Neural cell (in vitro differentiated cells): ENCODE results near the gene SETD2. TPM values are rescaled to one million over a fixed set of nuclear protein-coding genes. Genes with fewer than 3 reads are reported as not detected.

Source experiments
- H2AFZ ChIP-seq: fragments of 200-600, 300-800 bp; sonication (generic), shearing (Covaris generic); 2 replicates; pipeline ENCODE4 v1.6.0; 2014; ENCODE audit warnings: low read depth, mild to moderate bottlenecking, antibody characterized with exemption, low read length, moderate library complexity
- H3F3A ChIP-seq: fragments of 200-600 bp; shearing (Covaris generic); 2 replicates; pipeline ENCODE4 v1.6.1; 2016; ENCODE audit warnings: mild to moderate bottlenecking, moderate library complexity, mixed read lengths, antibody characterized with exemption, low read length; ENCODE audit not compliant: insufficient read depth, poor library complexity, severe bottlenecking
- H3K27ac ChIP-seq: fragments of 200-600, 300-800 bp; sonication (generic), shearing (Covaris generic); 2 replicates; pipeline ENCODE4 v1.5.1; 2014; ENCODE audit warnings: mild to moderate bottlenecking, low read length, moderate library complexity
- H3K27me3 ChIP-seq: fragments of 300-800, 200-600 bp; sonication (generic), shearing (Covaris generic); 2 replicates; pipeline ENCODE4 v1.6.0; 2014; ENCODE audit warnings: mild to moderate bottlenecking, low read depth, low read length, moderate library complexity; ENCODE audit not compliant: insufficient read depth
- H3K36me3 ChIP-seq: fragments of 300-800, 200-600 bp; sonication (generic), shearing (Covaris generic); 2 replicates; pipeline ENCODE4 v1.5.1; 2014; ENCODE audit warnings: mild to moderate bottlenecking, antibody characterized with exemption, low read length, moderate library complexity; ENCODE audit not compliant: insufficient read depth
- H3K4me2 ChIP-seq: fragments of 300-800, 200-600 bp; sonication (generic), shearing (Covaris generic); 2 replicates; pipeline ENCODE4 v1.6.0; 2014; ENCODE audit warnings: mild to moderate bottlenecking, low read length
- H3K4me3 ChIP-seq: fragments of 300-800, 200-600 bp; sonication (generic), shearing (Covaris generic); 2 replicates; pipeline ENCODE4 v1.5.1; 2014; ENCODE audit warnings: mild to moderate bottlenecking, low read length, moderate library complexity
- H3K79me2 ChIP-seq: fragments of 200-600 bp; shearing (Covaris generic); replicated peaks from 2 replicates; pipeline ENCODE4 v1.6.0; 2014; ENCODE audit warnings: mild to moderate bottlenecking, low read length, moderate library complexity; ENCODE audit not compliant: insufficient read depth
- H3K9ac ChIP-seq: fragments of 300-800, 200-600 bp; sonication (generic), shearing (Covaris generic); 2 replicates; pipeline ENCODE4 v1.6.1; 2016; ENCODE audit warnings: mild to moderate bottlenecking, low read length, mixed read lengths
- H3K9me2 ChIP-seq: fragments of 200-600 bp; shearing (Covaris generic); 2 replicates; pipeline ENCODE4 v1.6.1; 2016; ENCODE audit warnings: mild to moderate bottlenecking, low read length, mixed read lengths; ENCODE audit not compliant: insufficient read depth
- H3K9me3 ChIP-seq: fragments of 200-600, 300-800 bp; sonication (generic), shearing (Covaris generic); 2 replicates; pipeline ENCODE4 v1.6.1; 2016; ENCODE audit warnings: mild to moderate bottlenecking, mixed run types, low read length, moderate library complexity, mixed read lengths
- H4K20me1 ChIP-seq: fragments of 200-600 bp; shearing (Covaris generic); 2 replicates; pipeline ENCODE4 v1.6.1; 2016; ENCODE audit warnings: mild to moderate bottlenecking, mixed run types; ENCODE audit not compliant: insufficient read depth
- EP300 ChIP-seq: fragments of 450-650 bp; conservative IDR thresholded peaks from 2 replicates; pipeline ENCODE4 v1.6.1; 2014; ENCODE audit warnings: antibody characterized with exemption, mild to moderate bottlenecking, moderate library complexity; ENCODE audit not compliant: poor library complexity, severe bottlenecking
- EZH2 ChIP-seq: fragments of 200-600, 300-800 bp; shearing (Covaris generic), sonication (generic); IDR thresholded peaks from 2 replicates; pipeline ENCODE4 v1.6.1; 2014; ENCODE audit warnings: antibody characterized with exemption, low read length, borderline replicate concordance, mild to moderate bottlenecking; ENCODE audit not compliant: insufficient read depth, poor library complexity, severe bottlenecking
- MXI1 ChIP-seq: fragments of 450-650 bp; conservative IDR thresholded peaks from 2 replicates; pipeline ENCODE4 v1.6.1; 2014; ENCODE audit warnings: antibody characterized with exemption, mild to moderate bottlenecking; ENCODE audit not compliant: poor library complexity, severe bottlenecking
- POLR2AphosphoS5 ChIP-seq: IDR thresholded peaks from 2 replicates; pipeline ENCODE4 v1.6.1; 2012
- RAD21 ChIP-seq: fragments of 450-650 bp; conservative IDR thresholded peaks from 2 replicates; pipeline ENCODE4 v1.6.1; 2014; ENCODE audit warnings: antibody characterized with exemption, mild to moderate bottlenecking, moderate library complexity
- SMC3 ChIP-seq: fragments of 450-650 bp; conservative IDR thresholded peaks from 2 replicates; pipeline ENCODE4 v1.6.1; 2014; ENCODE audit warnings: antibody characterized with exemption, mild to moderate bottlenecking, moderate library complexity; ENCODE audit not compliant: poor library complexity
- TAF1 ChIP-seq: IDR thresholded peaks from 2 replicates; pipeline ENCODE4 v1.6.1; 2012; ENCODE audit warnings: low read depth
- polyA plus RNA-seq: library from polyadenylated mRNA; depleted of rRNA; stranded (reverse); fragments of >200 nt; gene quantifications from 2 replicates; pipeline ENCODE4 v1.2.3, GENCODE V29; 2014
- TF ChIP-seq, protein P1 (sequence below): fragments of 450-650 bp; IDR thresholded peaks from 2 replicates; pipeline ENCODE4 v1.5.1; 2014; ENCODE audit warnings: antibody characterized with exemption, mild to moderate bottlenecking, moderate library complexity; ENCODE audit not compliant: poor library complexity, severe bottlenecking
- TF ChIP-seq, protein P2 (sequence below): IDR thresholded peaks from 2 replicates; pipeline ENCODE4 v1.6.1; 2012; ENCODE audit warnings: borderline replicate concordance

SETD2 gene
- polyA plus RNA-seq, 1 donor from 2014 or later, result 18.4 TPM

DNA sequence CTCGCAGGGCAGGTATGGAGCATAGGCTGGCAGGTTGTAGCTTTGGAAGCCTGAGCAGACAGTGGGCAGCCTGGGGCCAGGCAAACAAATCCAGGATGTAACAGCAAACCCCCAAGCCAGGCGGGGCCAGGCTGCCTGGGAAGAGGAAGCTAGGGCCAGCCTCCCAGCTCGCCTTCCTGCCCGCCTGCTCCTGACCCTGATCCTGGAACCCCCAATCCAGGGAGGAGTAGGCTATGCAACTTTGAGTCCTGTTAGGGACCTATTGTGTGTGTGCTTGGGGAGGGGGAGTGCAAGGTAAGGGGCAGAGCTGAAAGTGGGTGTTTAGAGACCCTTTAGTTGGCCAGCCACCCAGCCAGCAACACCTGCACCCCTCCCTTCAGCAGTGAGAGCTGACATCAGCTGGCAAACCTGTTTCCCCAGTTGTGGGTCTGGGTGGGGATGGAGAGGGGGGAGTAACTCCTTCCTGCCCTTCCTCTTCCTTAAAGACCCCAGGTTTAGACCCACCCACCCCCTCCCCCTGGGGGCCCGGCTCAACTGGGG is 181.9 kb downstream of the SETD2 start:
- no peaks in the 10 kb centered on the region for H3K9me2 ChIP-seq
- no peaks in the 10 kb centered on the region for H3K27me3 ChIP-seq
- H4K20me1 ChIP-seq, result no peaks in the 10 kb centered on the region
- H3K79me2 ChIP-seq, result no peaks in the 10 kb centered on the region
- TF ChIP-seq, protein P1, sequence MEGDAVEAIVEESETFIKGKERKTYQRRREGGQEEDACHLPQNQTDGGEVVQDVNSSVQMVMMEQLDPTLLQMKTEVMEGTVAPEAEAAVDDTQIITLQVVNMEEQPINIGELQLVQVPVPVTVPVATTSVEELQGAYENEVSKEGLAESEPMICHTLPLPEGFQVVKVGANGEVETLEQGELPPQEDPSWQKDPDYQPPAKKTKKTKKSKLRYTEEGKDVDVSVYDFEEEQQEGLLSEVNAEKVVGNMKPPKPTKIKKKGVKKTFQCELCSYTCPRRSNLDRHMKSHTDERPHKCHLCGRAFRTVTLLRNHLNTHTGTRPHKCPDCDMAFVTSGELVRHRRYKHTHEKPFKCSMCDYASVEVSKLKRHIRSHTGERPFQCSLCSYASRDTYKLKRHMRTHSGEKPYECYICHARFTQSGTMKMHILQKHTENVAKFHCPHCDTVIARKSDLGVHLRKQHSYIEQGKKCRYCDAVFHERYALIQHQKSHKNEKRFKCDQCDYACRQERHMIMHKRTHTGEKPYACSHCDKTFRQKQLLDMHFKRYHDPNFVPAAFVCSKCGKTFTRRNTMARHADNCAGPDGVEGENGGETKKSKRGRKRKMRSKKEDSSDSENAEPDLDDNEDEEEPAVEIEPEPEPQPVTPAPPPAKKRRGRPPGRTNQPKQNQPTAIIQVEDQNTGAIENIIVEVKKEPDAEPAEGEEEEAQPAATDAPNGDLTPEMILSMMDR, result no peak
- no peak for TF ChIP-seq POLR2AphosphoS5
- no peak for TF ChIP-seq EZH2
- TF ChIP-seq EP300, result no peak
- TF ChIP-seq TAF1, result no peak
- no peak for TF ChIP-seq SMC3
- TF ChIP-seq MXI1, result no peak
- TF ChIP-seq, protein P2, sequence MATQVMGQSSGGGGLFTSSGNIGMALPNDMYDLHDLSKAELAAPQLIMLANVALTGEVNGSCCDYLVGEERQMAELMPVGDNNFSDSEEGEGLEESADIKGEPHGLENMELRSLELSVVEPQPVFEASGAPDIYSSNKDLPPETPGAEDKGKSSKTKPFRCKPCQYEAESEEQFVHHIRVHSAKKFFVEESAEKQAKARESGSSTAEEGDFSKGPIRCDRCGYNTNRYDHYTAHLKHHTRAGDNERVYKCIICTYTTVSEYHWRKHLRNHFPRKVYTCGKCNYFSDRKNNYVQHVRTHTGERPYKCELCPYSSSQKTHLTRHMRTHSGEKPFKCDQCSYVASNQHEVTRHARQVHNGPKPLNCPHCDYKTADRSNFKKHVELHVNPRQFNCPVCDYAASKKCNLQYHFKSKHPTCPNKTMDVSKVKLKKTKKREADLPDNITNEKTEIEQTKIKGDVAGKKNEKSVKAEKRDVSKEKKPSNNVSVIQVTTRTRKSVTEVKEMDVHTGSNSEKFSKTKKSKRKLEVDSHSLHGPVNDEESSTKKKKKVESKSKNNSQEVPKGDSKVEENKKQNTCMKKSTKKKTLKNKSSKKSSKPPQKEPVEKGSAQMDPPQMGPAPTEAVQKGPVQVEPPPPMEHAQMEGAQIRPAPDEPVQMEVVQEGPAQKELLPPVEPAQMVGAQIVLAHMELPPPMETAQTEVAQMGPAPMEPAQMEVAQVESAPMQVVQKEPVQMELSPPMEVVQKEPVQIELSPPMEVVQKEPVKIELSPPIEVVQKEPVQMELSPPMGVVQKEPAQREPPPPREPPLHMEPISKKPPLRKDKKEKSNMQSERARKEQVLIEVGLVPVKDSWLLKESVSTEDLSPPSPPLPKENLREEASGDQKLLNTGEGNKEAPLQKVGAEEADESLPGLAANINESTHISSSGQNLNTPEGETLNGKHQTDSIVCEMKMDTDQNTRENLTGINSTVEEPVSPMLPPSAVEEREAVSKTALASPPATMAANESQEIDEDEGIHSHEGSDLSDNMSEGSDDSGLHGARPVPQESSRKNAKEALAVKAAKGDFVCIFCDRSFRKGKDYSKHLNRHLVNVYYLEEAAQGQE, result no peak
- no peak for TF ChIP-seq RAD21
- no peak overlapping the region for H3K27ac ChIP-seq
- no peaks in the 10 kb centered on the region for H3K36me3 ChIP-seq
- no peak overlapping the region for H3K4me2 ChIP-seq
- no peaks in the 10 kb centered on the region for H3K9me3 ChIP-seq
- H3K4me3 ChIP-seq, result no peak overlapping the region
- no peak overlapping the region for H2AFZ ChIP-seq
- no peaks in the 10 kb centered on the region for H3F3A ChIP-seq
- no peak overlapping the region for H3K9ac ChIP-seq

DNA sequence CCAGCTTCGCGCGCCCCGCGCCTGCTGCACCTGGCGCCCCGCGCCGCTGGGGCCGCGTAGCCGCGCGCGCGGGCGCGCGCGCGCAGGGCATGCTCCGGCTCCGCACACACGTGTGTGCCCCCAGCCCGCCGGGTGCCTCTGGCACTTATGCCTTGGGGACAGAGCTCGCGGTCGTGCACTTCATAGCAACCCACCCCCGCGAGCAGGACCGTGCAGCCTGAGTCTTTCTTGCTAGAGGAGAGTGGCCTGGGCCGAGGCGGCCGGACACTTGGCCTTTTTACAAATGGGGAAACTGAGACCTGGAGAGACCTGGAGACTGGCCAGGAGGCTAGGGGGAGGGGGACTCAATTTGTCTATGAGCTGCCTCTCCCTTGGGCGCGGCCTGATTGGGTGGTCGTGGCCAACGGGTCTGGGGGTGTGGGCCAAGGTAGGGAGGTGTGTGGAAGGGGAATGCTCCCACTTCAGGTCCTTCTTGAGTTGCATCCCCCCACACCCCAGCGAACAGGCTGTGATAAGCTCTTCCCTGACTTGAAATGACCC is 183.9 kb downstream of the SETD2 start:
- H3K79me2 ChIP-seq, result peaks cover 12% of the 10 kb centered on the region
- H3K9me3 ChIP-seq, result no peaks in the 10 kb centered on the region
- no peaks in the 10 kb centered on the region for H3K36me3 ChIP-seq
- no peaks in the 10 kb centered on the region for H3K9me2 ChIP-seq
- peak overlapping the region; percentile 41 for H3K9ac ChIP-seq
- no peaks in the 10 kb centered on the region for H3F3A ChIP-seq
- no peaks in the 10 kb centered on the region for H3K27me3 ChIP-seq
- H4K20me1 ChIP-seq, result no peaks in the 10 kb centered on the region
- no peak for TF ChIP-seq POLR2AphosphoS5
- no peak for TF ChIP-seq EZH2
- no peak for TF ChIP-seq TAF1
- TF ChIP-seq SMC3, result no peak
- TF ChIP-seq, protein P1, result no peak
- TF ChIP-seq MXI1, result peak; percentile 58
- TF ChIP-seq RAD21, result no peak
- H3K27ac ChIP-seq, result no peak overlapping the region
- H3K4me3 ChIP-seq, result peak overlapping the region; percentile 63
- H3K4me2 ChIP-seq, result no peak overlapping the region
- no peak overlapping the region for H2AFZ ChIP-seq
